ENCODE measurements around the gene ARL14EP. TPM values are rescaled to one million over a fixed set of nuclear protein-coding genes. Genes with fewer than 3 reads are reported as not detected.

Gene ARL14EP
- total and polyA plus RNA-seq, 2 of the 8 experiments (the other 6 are each of a cell fraction or from before 2014, with no cell fraction given): 14.3 to 29.6 TPM

- Histone ChIP-seq H4K5ac (ENCODE audit: insufficient read length, low read depth, low read length) (no peak overlapping the region), H3K4me3 (ENCODE audit: extremely low read depth in 1 of 4, insufficient read depth in 2 of 4, low read depth in 3 of 4, low read length in 4 of 4) (no peak overlapping the region), H3K79me2 (ENCODE audit: control insufficient read depth in 1 of 2, insufficient read depth in 2 of 2, low read length in 2 of 2) (no peaks in the 10 kb centered on the region), H3K23me2 (ENCODE audit: low read depth, low read length) (no peaks in the 10 kb centered on the region; the same call in 1 of the 2 replicates), H3K23ac (ENCODE audit: insufficient read length) (no peak overlapping the region), H2BK5ac (ENCODE audit: low read depth, low read length) (no peak overlapping the region), H3K56ac (replicated peaks; ENCODE audit: insufficient read length, low read depth, low read length) (no peak overlapping the region), H3K9me3 (ENCODE audit: insufficient read depth in 2 of 2, low read depth in 1 of 2, low read length in 1 of 2) (no peaks in the 10 kb centered on the region), H3K4ac (replicated peaks; ENCODE audit: insufficient read length, low read depth, low read length) (no peak overlapping the region), H4K8ac (ENCODE audit: extremely low read depth, insufficient read depth, low read length) (no peak overlapping the region), H3K4me2 (ENCODE audit: insufficient read depth in 1 of 2, low read depth in 2 of 2, low read length in 2 of 2) (no peak overlapping the region), H2AFZ (ENCODE audit: low read length) (no peak overlapping the region), H2BK15ac (ENCODE audit: low read length) (no peak overlapping the region), H3K4me1 (replicated peaks in 1 of 4; ENCODE audit: control insufficient read depth in 3 of 4, insufficient read depth in 4 of 4, low read length in 3 of 4) (no peaks in the 10 kb centered on the region), H4K20me1 (replicated peaks in 1 of 2; ENCODE audit: control insufficient read depth in 1 of 2, insufficient read depth in 2 of 2, low read length in 2 of 2) (no peaks in the 10 kb centered on the region), H2BK20ac (ENCODE audit: low read length) (no peak overlapping the region), H2BK12ac (ENCODE audit: low read depth, low read length) (no peak overlapping the region), H3K36me3 (ENCODE audit: control insufficient read depth in 2 of 4, insufficient read depth in 4 of 4, low read length in 3 of 4) (peaks cover 0 to 5% (median 0%) of the 10 kb centered on the region in 4 experiments; a peak in 2 of 8 replicates), H3K9ac (replicated peaks in 1 of 4; ENCODE audit: extremely low read depth in 1 of 4, low read depth in 3 of 4, low read length in 3 of 4) (no peak overlapping the region), H3K79me1 (ENCODE audit: low read depth, low read length) (no peaks in the 10 kb centered on the region), H4K91ac (replicated peaks; ENCODE audit: insufficient read length, low read length) (no peak overlapping the region), H3K18ac (ENCODE audit: extremely low read depth, low read length) (no peak overlapping the region), H2AK5ac (ENCODE audit: low read depth, low read length) (no peak overlapping the region), H3K27ac (ENCODE audit: low read depth, low read length) (no peak overlapping the region), H3K14ac (ENCODE audit: insufficient read length) (no peak overlapping the region), H2BK120ac (replicated peaks; ENCODE audit: low read depth, low read length) (no peak overlapping the region), H3K27me3 (replicated peaks in 1 of 4; ENCODE audit: control insufficient read depth in 3 of 4, extremely low read depth in 1 of 4, insufficient read depth in 3 of 4, low read length in 3 of 4) (no peaks in the 10 kb centered on the region)
- TF ChIP-seq JUN (IDR thresholded peaks at IDR 0.05; ENCODE audit: low read depth, low read length): no peak
- no peak for TF ChIP-seq SIN3A (conservative IDR thresholded peaks at IDR 0.05 in 1 of 2, IDR thresholded peaks at IDR 0.05 in 1 of 2; ENCODE audit: low read depth in 1 of 2, low read length in 2 of 2)
- TF ChIP-seq RXRA (IDR thresholded peaks at IDR 0.05; ENCODE audit: insufficient read depth, low read depth, low read length): no peak
- TF ChIP-seq SIX5 (IDR thresholded peaks at IDR 0.05; ENCODE audit: low read depth, low read length): no peak
- no peak for TF ChIP-seq POLR2AphosphoS5 (IDR thresholded peaks at IDR 0.05; ENCODE audit: low read depth, low read length)
- TF ChIP-seq CBX8 (IDR thresholded peaks at IDR 0.05; ENCODE audit: borderline replicate concordance, low read depth, low read length): no peak
- ChIA-PET CTCF (ENCODE audit: partially characterized antibody) (interaction anchor here (3.1 kb wide), 1 partner anchor 9 kb away, joined by 15 read pairs; no protein-coding TSS in a partner anchor), POLR2A (ENCODE audit: partially characterized antibody) (no interaction called here)
- FAIRE-seq (peak; percentile 32), DNase-seq (ENCODE audit: low read depth in 1 of 2, low spot score in 2 of 2) (no peak)
- WGBS, 2 experiments (ENCODE audit: extremely low coverage in 1 of 2, insufficient coverage in 1 of 2, insufficient read length in 1 of 2, insufficient replicate concordance in 2 of 2, low coverage in 1 of 2, low lambda C conversion rate in 2 of 2, missing lambda C conversion rate in 1 of 2): 95% methylated on average over 1 of the region's 1 CpG; no CpG with 5 or more reads in 1 of the 2 experiments
Measured at GRCh38 chr11:30342736-30343166, 19.8 kb downstream of the ARL14EP start.

All from H1 (cell line).